ENCODE results near the gene CALY. TPM values are rescaled to one million over a fixed set of nuclear protein-coding genes. Genes with fewer than 3 reads are reported as not detected.

The CALY gene
- total RNA-seq, 1 experiment from 2014 or later = 1.9 TPM

Small RNA genes within 50 kb of the gene (microRNA-seq; reads per million reads assigned to microRNA genes)
- 6.7 reads per million, percentile 20 among the genes with 10 or more reads in this experiment for gene MIR3944 (ENCODE audit: unreplicated experiment)

Other genes starting within 250 kb of the CALY start
- gene ADGRA1, start 249.0 kb downstream of the CALY start, total RNA-seq (2021; ENCODE audit: unreplicated experiment) = 0.05 TPM
- gene KNDC1, start 176.7 kb downstream of the CALY start, total RNA-seq (2021; ENCODE audit: unreplicated experiment) = 2.6 TPM
- gene UTF1, start 106.7 kb downstream of the CALY start, total RNA-seq (2021; ENCODE audit: unreplicated experiment) = not detected
- not detected for gene VENTX, start 99.0 kb downstream of the CALY start, total RNA-seq (2021; ENCODE audit: unreplicated experiment)
- gene ADAM8, start 60.0 kb downstream of the CALY start, total RNA-seq (2021; ENCODE audit: unreplicated experiment) = 3.7 TPM
- 93.7 TPM for gene TUBGCP2, start 28.0 kb downstream of the CALY start, total RNA-seq (2021; ENCODE audit: unreplicated experiment)
- 93.8 TPM for gene ZNF511, start 28.0 kb downstream of the CALY start, total RNA-seq (2021; ENCODE audit: unreplicated experiment)
- gene PRAP1, start 10.5 kb upstream of the CALY start, total RNA-seq (2021; ENCODE audit: unreplicated experiment) = 0.21 TPM
- 39.6 TPM for gene FUOM, start 21.1 kb upstream of the CALY start, total RNA-seq (2021; ENCODE audit: unreplicated experiment)
- 165 TPM for gene ECHS1, start 36.5 kb upstream of the CALY start, total RNA-seq (2021; ENCODE audit: unreplicated experiment)
- gene PAOX, start 42.4 kb upstream of the CALY start, total RNA-seq (2021; ENCODE audit: unreplicated experiment) = 9.3 TPM
- 96.4 TPM for gene MTG1, start 57.3 kb upstream of the CALY start, total RNA-seq (2021; ENCODE audit: unreplicated experiment)
- 0.64 TPM for gene SPRN, start 87.7 kb upstream of the CALY start, total RNA-seq (2021; ENCODE audit: unreplicated experiment)
- gene SCART1, start 117.0 kb upstream of the CALY start, total RNA-seq (2021; ENCODE audit: unreplicated experiment) = 0.57 TPM
- 1.1 TPM for gene CYP2E1, start 190.5 kb upstream of the CALY start, total RNA-seq (2021; ENCODE audit: unreplicated experiment)
- not detected for gene SYCE1, start 228.7 kb upstream of the CALY start, total RNA-seq (2021; ENCODE audit: unreplicated experiment)